K562 treated with DMSO at 1 percent for 4 hours (cell line): ENCODE results near the gene CCT7. TPM values are rescaled to one million over a fixed set of nuclear protein-coding genes. Genes with fewer than 3 reads are reported as not detected.

Experiments
- total RNA-seq: library from RNA; unstranded; fragments of 300-600 nt; gene quantifications from 2 replicates; pipeline ENCODE4 v1.2.3, GENCODE V29; 2022; ENCODE audit not compliant: insufficient read depth

The CCT7 gene
- total RNA-seq, result 417 and 453 TPM in 2 replicates

GRCh38 chr2:73233932-73234832 is at the start of gene CCT7:
CCT7 (plus strand) TSS chr2:73234308; CDS start chr2:73234379, 71 bp downstream.

GRCh38 chr2:73202156-73203054 is 31.7 kb upstream of the CCT7 start, which contains the start of gene NOTO:
NOTO (plus strand) TSS chr2:73202574; CDS start chr2:73202667, 93 bp downstream.

GRCh38 chr2:73214120-73215035 is 19.7 kb upstream of the CCT7 start, which contains the start of gene SMYD5:
SMYD5 (plus strand) TSS chr2:73214245; CDS start chr2:73214267, 22 bp downstream.

GRCh38 chr2:73233154-73233931 is 765 bp upstream of the CCT7 start, which contains the start of gene PRADC1:
PRADC1 (minus strand) TSS chr2:73233239; CDS start chr2:73233160, 79 bp downstream.

GRCh38 chr2:73284296-73285158 is 50.4 kb downstream of the CCT7 start, which contains the start of gene FBXO41:
FBXO41 (minus strand) TSS chr2:73284478; CDS start chr2:73269630, 14,848 bp downstream.

GRCh38 chr2:73293534-73294171 is 59.5 kb downstream of the CCT7 start, which contains the start of gene EGR4:
EGR4 (minus strand) TSS chr2:73293548; CDS start chr2:73293317, 231 bp downstream.

Other genes starting within 250 kb of the CCT7 start
- gene SFXN5, start 162.6 kb upstream of the CCT7 start, total RNA-seq, result 17.7 and 18.6 TPM in 2 replicates
- 3.0 and 4.8 TPM in 2 replicates for gene RAB11FIP5, start 121.4 kb upstream of the CCT7 start, total RNA-seq
- not detected in 2 replicates for gene NOTO, start 31.7 kb upstream of the CCT7 start, total RNA-seq
- 11.0 and 14.5 TPM in 2 replicates for gene SMYD5, start 20.1 kb upstream of the CCT7 start, total RNA-seq
- 26.0 and 40.3 TPM in 2 replicates for gene PRADC1, start 1.1 kb upstream of the CCT7 start, total RNA-seq
- 0.88 and 1.5 TPM in 2 replicates for gene FBXO41, start 50.2 kb downstream of the CCT7 start, total RNA-seq
- not detected in 2 replicates for gene EGR4, start 59.2 kb downstream of the CCT7 start, total RNA-seq
- 2.1 and 3.1 TPM in 2 replicates for gene ALMS1, start 151.5 kb downstream of the CCT7 start, total RNA-seq